HEK293 (cell line): ENCODE results near the gene MRPS18B.

Experiments used
- CTCF ChIA-PET: fragments of 350-600 bp; formaldehyde crosslinking; extraction: SDS; loops from one replicate; lab custom pipeline; 2021; ENCODE audit warnings: antibody characterized with exemption; lab: Yijun Ruan, JAX
- POLR2A ChIA-PET: fragments of 300-600 bp; formaldehyde crosslinking; extraction: SDS; loops from one replicate; lab custom pipeline; 2020; ENCODE audit warnings: antibody characterized with exemption, inconsistent platforms; lab: Yijun Ruan, JAX
- H3K27ac ChIP-seq: fragments of 200-500 bp; sonication (Bioruptor generic); 2 replicates; pipeline ENCODE4 v1.5.1; 2014; ENCODE audit warnings: low read depth, low read length, control low read depth, inconsistent platforms; ENCODE audit errors: extremely low read depth
- H3K36me3 ChIP-seq, 2 experiments: fragments of 200-500 bp in 1 of 2; sonication (Bioruptor generic) in 1 of 2; 1 replicate in 1 of 2; 2 replicates in 1 of 2; pipeline ENCODE4 v1.5.1; 2014 to 2017; ENCODE audit warnings: inconsistent platforms in 2 of 2, low read length in 2 of 2; ENCODE audit not compliant: control insufficient read depth in 2 of 2, insufficient read depth in 1 of 2
- H3K4me1 ChIP-seq: fragments of 200-500 bp; sonication (Bioruptor generic); 2 replicates; pipeline ENCODE4 v1.5.1; 2014; ENCODE audit warnings: mild to moderate bottlenecking, low read length, inconsistent platforms; ENCODE audit not compliant: control insufficient read depth, insufficient read depth
- H3K4me3 ChIP-seq: 2 replicates; pipeline ENCODE4 v1.5.1; 2011; ENCODE audit warnings: low read depth, mild to moderate bottlenecking, control low read depth, low read length, moderate library complexity
- H3K9me3 ChIP-seq: fragments of 200-500 bp; sonication (Bioruptor generic); 2 replicates; pipeline ENCODE4 v1.5.1; 2014; ENCODE audit warnings: low read depth, low read length, inconsistent platforms; ENCODE audit not compliant: control insufficient read depth, insufficient read depth
- EGR2 ChIP-seq: fragments of 450-650 bp; formaldehyde crosslinking; IDR thresholded peaks from 2 replicates; pipeline ENCODE4 v1.5.1; 2016; ENCODE audit warnings: low read depth, missing biosample characterization, missing genetic modification characterization
- GLIS2 ChIP-seq: fragments of 450-650 bp; formaldehyde crosslinking; IDR thresholded peaks from 2 replicates; pipeline ENCODE4 v1.5.1; 2016; ENCODE audit warnings: missing biosample characterization, missing genetic modification characterization
- HOXC10 ChIP-seq: sonication (generic); formaldehyde crosslinking; IDR thresholded peaks from 2 replicates; pipeline ENCODE4 v1.8.1; 2023; ENCODE audit warnings: mild to moderate bottlenecking, missing genetic modification reagents
- INSM2 ChIP-seq: fragments of 450-650 bp; formaldehyde crosslinking; IDR thresholded peaks from 2 replicates; pipeline ENCODE4 v1.5.1; 2016; ENCODE audit warnings: missing biosample characterization, missing genetic modification characterization
- PRDM1 ChIP-seq: fragments of 450-650 bp; formaldehyde crosslinking; IDR thresholded peaks from 2 replicates; pipeline ENCODE4; 2016; ENCODE audit warnings: missing biosample characterization, missing genetic modification characterization
- PRDM6 ChIP-seq: fragments of 450-650 bp; formaldehyde crosslinking; IDR thresholded peaks from 2 replicates; pipeline ENCODE4 v1.5.1; 2017; ENCODE audit warnings: missing biosample characterization, missing genetic modification characterization
- SP7 ChIP-seq: fragments of 450-650 bp; formaldehyde crosslinking; IDR thresholded peaks from 2 replicates; pipeline ENCODE4 v1.5.1; 2016; ENCODE audit warnings: missing biosample characterization, missing genetic modification characterization
- WT1 ChIP-seq: fragments of 450-650 bp; formaldehyde crosslinking; IDR thresholded peaks from 2 replicates; pipeline ENCODE4 v1.5.1; 2016; ENCODE audit warnings: missing biosample characterization, missing genetic modification characterization
- ZFP41 ChIP-seq: fragments of 450-650 bp; formaldehyde crosslinking; IDR thresholded peaks from 2 replicates; pipeline ENCODE4 v1.5.1; 2016; ENCODE audit warnings: missing biosample characterization, missing genetic modification characterization, borderline replicate concordance
- ZNF132 ChIP-seq: fragments of 450-650 bp; formaldehyde crosslinking; IDR thresholded peaks from 2 replicates; pipeline ENCODE4 v1.5.1; 2017; ENCODE audit warnings: missing biosample characterization, missing genetic modification characterization, borderline replicate concordance
- ZNF146 ChIP-seq: fragments of 450-650 bp; formaldehyde crosslinking; IDR thresholded peaks from 2 replicates; pipeline ENCODE4 v1.5.1; 2016; ENCODE audit warnings: missing biosample characterization, missing genetic modification characterization
- ZNF174 ChIP-seq: fragments of 450-650 bp; formaldehyde crosslinking; IDR thresholded peaks from 2 replicates; pipeline ENCODE4 v1.5.0; 2017; ENCODE audit warnings: missing biosample characterization, mild to moderate bottlenecking, missing genetic modification characterization
- ZNF202 ChIP-seq: fragments of 450-650 bp; formaldehyde crosslinking; IDR thresholded peaks from 2 replicates; pipeline ENCODE4 v1.5.1; 2016; ENCODE audit warnings: missing biosample characterization, missing genetic modification characterization, borderline replicate concordance
- ZNF221 ChIP-seq: fragments of 450-650 bp; formaldehyde crosslinking; IDR thresholded peaks from 2 replicates; pipeline ENCODE4 v1.5.1; 2017; ENCODE audit warnings: missing biosample characterization, missing genetic modification characterization, borderline replicate concordance
- ZNF292 ChIP-seq: fragments of 450-650 bp; formaldehyde crosslinking; IDR thresholded peaks from 2 replicates; pipeline ENCODE4 v1.5.1; 2016; ENCODE audit warnings: low read depth, missing biosample characterization, missing genetic modification characterization, borderline replicate concordance
- ZNF404 ChIP-seq: fragments of 450-650 bp; formaldehyde crosslinking; IDR thresholded peaks from 2 replicates; pipeline ENCODE4 v1.5.1; 2017; ENCODE audit warnings: missing biosample characterization, missing genetic modification characterization
- ZNF555 ChIP-seq: fragments of 450-650 bp; formaldehyde crosslinking; conservative IDR thresholded peaks from 2 replicates; pipeline ENCODE4 v1.5.1; 2017; ENCODE audit warnings: missing biosample characterization, mild to moderate bottlenecking, missing genetic modification characterization, inconsistent platforms
- ZNF645 ChIP-seq: fragments of 450-650 bp; formaldehyde crosslinking; IDR thresholded peaks from 2 replicates; pipeline ENCODE4; 2016; ENCODE audit warnings: missing biosample characterization, missing genetic modification characterization
- ZNF670 ChIP-seq: fragments of 450-650 bp; formaldehyde crosslinking; IDR thresholded peaks from 2 replicates; pipeline ENCODE4 v1.5.1; 2016; ENCODE audit warnings: missing biosample characterization, missing genetic modification characterization, low read depth
- ZNF777 ChIP-seq: fragments of 450-650 bp; formaldehyde crosslinking; IDR thresholded peaks from 2 replicates; pipeline ENCODE4 v1.5.1; 2017; ENCODE audit warnings: missing biosample characterization, missing genetic modification characterization, borderline replicate concordance
- ZSCAN4 ChIP-seq: fragments of 450-650 bp; formaldehyde crosslinking; IDR thresholded peaks from 2 replicates; pipeline ENCODE4 v1.5.1; 2017; ENCODE audit warnings: missing biosample characterization, missing genetic modification characterization

Gene MRPS18B

GRCh38 chr6:30640481-30640880, 22.8 kb downstream of the MRPS18B start:
- no peak overlapping the region for H3K27ac ChIP-seq
- ChIA-PET CTCF (interaction anchor here (0.7 kb wide), 1 partner anchor 15 kb away, joined by 4 read pairs; no protein-coding TSS in a partner anchor), POLR2A (interaction anchor here (0.6 to 0.9 kb wide), 3 partner anchors 25 to 428 kb away, joined by 3 to 4 read pairs (median 3); no protein-coding TSS in a partner anchor)
- H3K4me1 ChIP-seq, result no peaks in the 10 kb centered on the region
- H3K9me3 ChIP-seq, result no peaks in the 10 kb centered on the region
- TF ChIP-seq ZNF146 (tag by site-specific recombination) (no peak), ZNF555 (tag by site-specific recombination) (no peak), ZNF202 (tag by site-specific recombination) (no peak), ZFP41 (tag by site-specific recombination) (no peak)
- H3K36me3 ChIP-seq, result peaks cover 31 to 70% of the 10 kb centered on the region in 2 experiments; a peak in 2 of 3 replicates
- no peak overlapping the region for H3K4me3 ChIP-seq

- ChIA-PET CTCF (interaction anchor here (0.6 to 1.0 kb wide), 3 partner anchors 48 to 157 kb away, joined by 3 to 8 read pairs (median 3); no protein-coding TSS in a partner anchor), POLR2A (interaction anchor here (0.8 to 1.9 kb wide), 4 partner anchors 11 to 90 kb away, joined by 3 to 5 read pairs (median 4); no protein-coding TSS in a partner anchor)
- no peak for TF ChIP-seq EGR2
- TF ChIP-seq WT1 (tag by site-specific recombination), result no peak
- TF ChIP-seq GLIS2 (tag by site-specific recombination), result no peak
- no peak for TF ChIP-seq ZNF777
- TF ChIP-seq ZNF292 (tag by site-specific recombination), result no peak
- TF ChIP-seq INSM2 (tag by site-specific recombination), result no peak
- TF ChIP-seq ZSCAN4 (tag by site-specific recombination), result no peak
Measured at GRCh38 chr6:30641048-30641447, 23.4 kb downstream of the MRPS18B start.

GRCh38 chr6:30643656-30644055, 26.0 kb downstream of the MRPS18B start:
- H3K4me1 ChIP-seq, result peaks cover 8% of the 10 kb centered on the region
- no peak overlapping the region for H3K4me3 ChIP-seq
- no peaks in the 10 kb centered on the region for H3K9me3 ChIP-seq
- no peak for TF ChIP-seq PRDM1 (tag by site-specific recombination)
- TF ChIP-seq ZNF645, result no peak
- TF ChIP-seq ZNF221 (tag by site-specific recombination), result no peak
- no peak for TF ChIP-seq ZNF292 (tag by site-specific recombination)
- TF ChIP-seq HOXC10 (CRISPR knock-in tag), result no peak
- no peak for TF ChIP-seq ZNF132
- TF ChIP-seq ZNF404 (tag by site-specific recombination), result no peak
- TF ChIP-seq SP7 (tag by site-specific recombination), result no peak
- TF ChIP-seq WT1 (tag by site-specific recombination), result no peak
- no peak for TF ChIP-seq ZNF174 (tag by site-specific recombination)
- no peak for TF ChIP-seq ZNF670 (tag by site-specific recombination)
- TF ChIP-seq PRDM6, result no peak
- no peak overlapping the region for H3K27ac ChIP-seq
- CTCF ChIA-PET, result interaction anchor here (0.7 to 2.1 kb wide), 5 partner anchors 18 to 190 kb away, joined by 3 to 9 read pairs (median 3); no protein-coding TSS in a partner anchor
- H3K36me3 ChIP-seq, result peaks cover 30 to 61% of the 10 kb centered on the region in 2 experiments; a peak in 2 of 3 replicates
- POLR2A ChIA-PET, result interaction anchor here (0.7 to 1.5 kb wide), 2 partner anchors 20 to 29 kb away, joined by 3 read pairs; no protein-coding TSS in a partner anchor

More at GRCh38 chr6:30641048-30641447, 23.4 kb downstream of the MRPS18B start:
- Histone ChIP-seq H3K9me3 (no peaks in the 10 kb centered on the region), H3K27ac (no peak overlapping the region), H3K4me1 (peaks cover 3% of the 10 kb centered on the region), H3K36me3 (peaks cover 34 to 70% of the 10 kb centered on the region in 2 experiments; a peak in 2 of 3 replicates), H3K4me3 (no peak overlapping the region)
